Measurements from ENCODE around the gene COQ10A. TPM values are rescaled to one million over a fixed set of nuclear protein-coding genes. Genes with fewer than 3 reads are reported as not detected.

Gene COQ10A
- total and polyA plus RNA-seq, 7 donors: 16.2 to 105 (median 63.1) TPM

- Histone ChIP-seq H3K4me3 (no peak overlapping the region), H3K4me1 (no peaks in the 10 kb centered on the region), H3K36me3 (ENCODE audit: insufficient read depth in 1 of 2, low read depth in 1 of 2) (peaks cover 12 to 81% of the 10 kb centered on the region in 2 donors), H3K9me3 (no peaks in the 10 kb centered on the region), H3K27me3 (ENCODE audit: insufficient read depth in 3 of 3, low read length in 2 of 3) (no peaks in the 10 kb centered on the region), H3K27ac (no peak overlapping the region)
- intact Hi-C loops (cut with DNase I): no loop called here
- TF ChIP-seq CTCF (IDR thresholded peaks at IDR 0.05): no peak
- 64 to 77% (median 72%) methylated on average over 9 of the region's 9 CpGs for WGBS, 3 donors
- DNase-seq (peak in 1 of 2 donors; percentile 10), ATAC-seq (no peak)
Measured at GRCh38 chr12:56241424-56242303, 25.1 kb upstream of the COQ10A start.

- no peak for TF ChIP-seq CTCF (IDR thresholded peaks at IDR 0.05)
- Histone ChIP-seq H3K27ac (no peak overlapping the region), H3K9me3 (no peaks in the 10 kb centered on the region), H3K4me1 (no peaks in the 10 kb centered on the region), H3K36me3 (ENCODE audit: insufficient read depth in 1 of 2, low read depth in 1 of 2) (peaks cover 15 to 94% of the 10 kb centered on the region in 2 donors), H3K4me3 (no peak overlapping the region), H3K27me3 (ENCODE audit: insufficient read depth in 3 of 3, low read length in 2 of 3) (no peaks in the 10 kb centered on the region)
- intact Hi-C loops (cut with DNase I): no loop called here
- no peak for ATAC-seq
- peak in 1 of 2 donors; percentile 50 for DNase-seq
- 84 to 94% (median 90%) methylated on average over 13 of the region's 13 CpGs for WGBS, 3 donors
Measured at GRCh38 chr12:56242986-56243385, 23.8 kb upstream of the COQ10A start.

GRCh38 chr12:56243731-56244181 lies 23.0 kb upstream of the COQ10A start:
- ATAC-seq: no peak
- Histone ChIP-seq H3K4me3 (no peak overlapping the region), H3K27ac (no peak overlapping the region), H3K36me3 (ENCODE audit: insufficient read depth in 1 of 2, low read depth in 1 of 2) (peaks cover 17 to 100% of the 10 kb centered on the region in 2 donors), H3K27me3 (ENCODE audit: insufficient read depth in 3 of 3, low read length in 2 of 3) (no peaks in the 10 kb centered on the region), H3K4me1 (no peaks in the 10 kb centered on the region), H3K9me3 (no peaks in the 10 kb centered on the region)
- 77 to 80% (median 79%) methylated on average over 3 of the region's 3 CpGs for WGBS, 3 donors
- intact Hi-C loops (cut with DNase I): no loop called here
- TF ChIP-seq CTCF (IDR thresholded peaks at IDR 0.05): no peak
- no peak for DNase-seq

- ATAC-seq (no peak), DNase-seq (no peak)
- Histone ChIP-seq H3K4me3 (no peak overlapping the region), H3K36me3 (ENCODE audit: insufficient read depth in 1 of 2, low read depth in 1 of 2) (peaks cover 18 to 100% of the 10 kb centered on the region in 2 donors), H3K27ac (no peak overlapping the region), H3K9me3 (no peaks in the 10 kb centered on the region), H3K4me1 (no peaks in the 10 kb centered on the region), H3K27me3 (ENCODE audit: insufficient read depth in 3 of 3, low read length in 2 of 3) (no peaks in the 10 kb centered on the region)
- WGBS, 3 donors: 89 to 93% (median 92%) methylated on average over 14 of the region's 14 CpGs
- intact Hi-C loops (cut with DNase I): no loop called here
- no peak for TF ChIP-seq CTCF (IDR thresholded peaks at IDR 0.05)
Measured at GRCh38 chr12:56244494-56244893, 22.2 kb upstream of the COQ10A start.

Measured in psoas muscle (tissue), 8 donors.